ENCODE measurements around the gene FAM107B. TPM values are rescaled to one million over a fixed set of nuclear protein-coding genes. Genes with fewer than 3 reads are reported as not detected.

Gene FAM107B
- total and polyA plus RNA-seq, 2 of the 8 experiments (the other 6 are each of a cell fraction or from before 2014, with no cell fraction given) = 7.5 to 28.1 TPM

DNA sequence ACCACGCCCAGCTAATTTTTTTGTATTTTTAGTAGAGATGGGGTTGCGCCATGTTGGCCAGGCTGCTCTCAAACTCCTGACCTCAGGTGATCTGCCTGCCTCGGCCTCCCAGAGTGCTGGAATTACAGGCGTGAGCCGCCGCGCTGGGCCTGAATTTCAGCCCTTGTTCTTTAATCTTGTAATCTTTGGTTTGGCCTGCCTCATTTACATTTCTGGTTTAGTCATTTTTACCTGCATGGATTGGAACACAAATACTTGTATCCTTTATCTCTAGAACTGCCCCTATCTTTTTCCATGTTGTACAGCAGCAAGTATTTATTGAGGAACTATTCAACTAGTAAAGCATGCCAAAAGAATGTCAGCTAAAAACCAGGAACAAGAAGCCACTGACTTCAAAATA, 248.4 kb downstream of the FAM107B start (continued):
- no peak for TF ChIP-seq MAFK (IDR thresholded peaks at IDR 0.05; ENCODE audit: low read depth, low read length)
- TF ChIP-seq, protein P1, sequence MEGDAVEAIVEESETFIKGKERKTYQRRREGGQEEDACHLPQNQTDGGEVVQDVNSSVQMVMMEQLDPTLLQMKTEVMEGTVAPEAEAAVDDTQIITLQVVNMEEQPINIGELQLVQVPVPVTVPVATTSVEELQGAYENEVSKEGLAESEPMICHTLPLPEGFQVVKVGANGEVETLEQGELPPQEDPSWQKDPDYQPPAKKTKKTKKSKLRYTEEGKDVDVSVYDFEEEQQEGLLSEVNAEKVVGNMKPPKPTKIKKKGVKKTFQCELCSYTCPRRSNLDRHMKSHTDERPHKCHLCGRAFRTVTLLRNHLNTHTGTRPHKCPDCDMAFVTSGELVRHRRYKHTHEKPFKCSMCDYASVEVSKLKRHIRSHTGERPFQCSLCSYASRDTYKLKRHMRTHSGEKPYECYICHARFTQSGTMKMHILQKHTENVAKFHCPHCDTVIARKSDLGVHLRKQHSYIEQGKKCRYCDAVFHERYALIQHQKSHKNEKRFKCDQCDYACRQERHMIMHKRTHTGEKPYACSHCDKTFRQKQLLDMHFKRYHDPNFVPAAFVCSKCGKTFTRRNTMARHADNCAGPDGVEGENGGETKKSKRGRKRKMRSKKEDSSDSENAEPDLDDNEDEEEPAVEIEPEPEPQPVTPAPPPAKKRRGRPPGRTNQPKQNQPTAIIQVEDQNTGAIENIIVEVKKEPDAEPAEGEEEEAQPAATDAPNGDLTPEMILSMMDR (IDR thresholded peaks at IDR 0.05; ENCODE audit: control extremely low read depth in 1 of 3, insufficient read depth in 1 of 3, low read depth in 1 of 3, low read length in 3 of 3) = no peak
- TF ChIP-seq CBX5 (IDR thresholded peaks at IDR 0.05; ENCODE audit: low read depth, low read length) = no peak

All from H1 (cell line).